ENCODE data around the gene DRC1.

DNA sequence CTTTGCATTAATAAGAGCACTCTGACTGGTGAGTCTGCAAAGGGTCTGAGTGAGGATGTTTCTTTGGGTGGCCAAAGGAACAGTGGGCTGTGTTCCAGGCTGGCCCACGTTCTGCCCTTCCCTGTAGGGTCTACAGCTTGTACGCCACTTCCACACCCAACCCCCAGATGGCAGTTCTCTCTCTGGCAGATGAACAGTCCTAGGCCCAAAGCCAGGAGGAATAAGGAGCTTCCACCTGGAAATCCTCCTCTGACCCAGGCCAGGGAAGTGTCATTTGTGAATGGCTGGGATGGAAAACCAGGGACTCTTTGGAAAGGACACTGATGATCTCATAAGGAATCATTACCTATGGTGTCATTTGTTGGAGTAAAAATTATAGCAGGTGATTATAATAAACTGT is 69.6 kb downstream of the DRC1 start:
- TF ChIP-seq, protein P1, sequence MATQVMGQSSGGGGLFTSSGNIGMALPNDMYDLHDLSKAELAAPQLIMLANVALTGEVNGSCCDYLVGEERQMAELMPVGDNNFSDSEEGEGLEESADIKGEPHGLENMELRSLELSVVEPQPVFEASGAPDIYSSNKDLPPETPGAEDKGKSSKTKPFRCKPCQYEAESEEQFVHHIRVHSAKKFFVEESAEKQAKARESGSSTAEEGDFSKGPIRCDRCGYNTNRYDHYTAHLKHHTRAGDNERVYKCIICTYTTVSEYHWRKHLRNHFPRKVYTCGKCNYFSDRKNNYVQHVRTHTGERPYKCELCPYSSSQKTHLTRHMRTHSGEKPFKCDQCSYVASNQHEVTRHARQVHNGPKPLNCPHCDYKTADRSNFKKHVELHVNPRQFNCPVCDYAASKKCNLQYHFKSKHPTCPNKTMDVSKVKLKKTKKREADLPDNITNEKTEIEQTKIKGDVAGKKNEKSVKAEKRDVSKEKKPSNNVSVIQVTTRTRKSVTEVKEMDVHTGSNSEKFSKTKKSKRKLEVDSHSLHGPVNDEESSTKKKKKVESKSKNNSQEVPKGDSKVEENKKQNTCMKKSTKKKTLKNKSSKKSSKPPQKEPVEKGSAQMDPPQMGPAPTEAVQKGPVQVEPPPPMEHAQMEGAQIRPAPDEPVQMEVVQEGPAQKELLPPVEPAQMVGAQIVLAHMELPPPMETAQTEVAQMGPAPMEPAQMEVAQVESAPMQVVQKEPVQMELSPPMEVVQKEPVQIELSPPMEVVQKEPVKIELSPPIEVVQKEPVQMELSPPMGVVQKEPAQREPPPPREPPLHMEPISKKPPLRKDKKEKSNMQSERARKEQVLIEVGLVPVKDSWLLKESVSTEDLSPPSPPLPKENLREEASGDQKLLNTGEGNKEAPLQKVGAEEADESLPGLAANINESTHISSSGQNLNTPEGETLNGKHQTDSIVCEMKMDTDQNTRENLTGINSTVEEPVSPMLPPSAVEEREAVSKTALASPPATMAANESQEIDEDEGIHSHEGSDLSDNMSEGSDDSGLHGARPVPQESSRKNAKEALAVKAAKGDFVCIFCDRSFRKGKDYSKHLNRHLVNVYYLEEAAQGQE (IDR thresholded peaks at IDR 0.05; ENCODE audit: insufficient read depth in 1 of 2, low read depth in 2 of 2, low read length in 1 of 2) = no peak
- TF ChIP-seq POLR2AphosphoS5 (IDR thresholded peaks at IDR 0.05; ENCODE audit: low read depth, low read length) (no peak), TCF7L2 (IDR thresholded peaks at IDR 0.05; ENCODE audit: low read depth, low read length) (no peak), SIN3A (IDR thresholded peaks at IDR 0.05; ENCODE audit: borderline replicate concordance, insufficient read depth, low read depth, low read length) (no peak)
- TF ChIP-seq, protein P2, sequence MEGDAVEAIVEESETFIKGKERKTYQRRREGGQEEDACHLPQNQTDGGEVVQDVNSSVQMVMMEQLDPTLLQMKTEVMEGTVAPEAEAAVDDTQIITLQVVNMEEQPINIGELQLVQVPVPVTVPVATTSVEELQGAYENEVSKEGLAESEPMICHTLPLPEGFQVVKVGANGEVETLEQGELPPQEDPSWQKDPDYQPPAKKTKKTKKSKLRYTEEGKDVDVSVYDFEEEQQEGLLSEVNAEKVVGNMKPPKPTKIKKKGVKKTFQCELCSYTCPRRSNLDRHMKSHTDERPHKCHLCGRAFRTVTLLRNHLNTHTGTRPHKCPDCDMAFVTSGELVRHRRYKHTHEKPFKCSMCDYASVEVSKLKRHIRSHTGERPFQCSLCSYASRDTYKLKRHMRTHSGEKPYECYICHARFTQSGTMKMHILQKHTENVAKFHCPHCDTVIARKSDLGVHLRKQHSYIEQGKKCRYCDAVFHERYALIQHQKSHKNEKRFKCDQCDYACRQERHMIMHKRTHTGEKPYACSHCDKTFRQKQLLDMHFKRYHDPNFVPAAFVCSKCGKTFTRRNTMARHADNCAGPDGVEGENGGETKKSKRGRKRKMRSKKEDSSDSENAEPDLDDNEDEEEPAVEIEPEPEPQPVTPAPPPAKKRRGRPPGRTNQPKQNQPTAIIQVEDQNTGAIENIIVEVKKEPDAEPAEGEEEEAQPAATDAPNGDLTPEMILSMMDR (IDR thresholded peaks at IDR 0.05) = no peak
